ENCODE results near the gene COG5.

DNA sequence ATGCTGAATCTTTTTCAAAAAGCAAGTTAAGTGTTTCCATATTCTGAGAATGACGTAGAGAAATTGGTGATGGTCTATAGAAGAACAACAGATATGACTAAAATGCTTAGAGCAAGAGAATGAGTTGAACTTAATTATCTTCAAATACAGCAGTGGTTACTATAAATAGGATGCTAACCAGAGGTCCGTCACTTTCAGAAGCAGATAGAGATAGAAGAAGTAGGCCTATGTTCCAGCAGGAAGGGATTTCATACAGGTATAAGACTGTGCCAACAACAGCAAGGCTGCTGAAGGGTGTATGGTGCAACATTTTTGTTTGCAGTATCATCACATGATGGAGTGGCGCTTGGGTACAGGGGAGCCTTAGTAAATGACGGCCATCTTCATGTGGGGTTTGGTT is 326.3 kb downstream of the COG5 start:
- no peak for TF ChIP-seq POLR2A (IDR thresholded peaks at IDR 0.05)
- TF ChIP-seq, protein P1, sequence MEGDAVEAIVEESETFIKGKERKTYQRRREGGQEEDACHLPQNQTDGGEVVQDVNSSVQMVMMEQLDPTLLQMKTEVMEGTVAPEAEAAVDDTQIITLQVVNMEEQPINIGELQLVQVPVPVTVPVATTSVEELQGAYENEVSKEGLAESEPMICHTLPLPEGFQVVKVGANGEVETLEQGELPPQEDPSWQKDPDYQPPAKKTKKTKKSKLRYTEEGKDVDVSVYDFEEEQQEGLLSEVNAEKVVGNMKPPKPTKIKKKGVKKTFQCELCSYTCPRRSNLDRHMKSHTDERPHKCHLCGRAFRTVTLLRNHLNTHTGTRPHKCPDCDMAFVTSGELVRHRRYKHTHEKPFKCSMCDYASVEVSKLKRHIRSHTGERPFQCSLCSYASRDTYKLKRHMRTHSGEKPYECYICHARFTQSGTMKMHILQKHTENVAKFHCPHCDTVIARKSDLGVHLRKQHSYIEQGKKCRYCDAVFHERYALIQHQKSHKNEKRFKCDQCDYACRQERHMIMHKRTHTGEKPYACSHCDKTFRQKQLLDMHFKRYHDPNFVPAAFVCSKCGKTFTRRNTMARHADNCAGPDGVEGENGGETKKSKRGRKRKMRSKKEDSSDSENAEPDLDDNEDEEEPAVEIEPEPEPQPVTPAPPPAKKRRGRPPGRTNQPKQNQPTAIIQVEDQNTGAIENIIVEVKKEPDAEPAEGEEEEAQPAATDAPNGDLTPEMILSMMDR (IDR thresholded peaks at IDR 0.05): no peak
